Endodermal cell (in vitro differentiated cells): ENCODE results near the gene ZIM2. TPM values are rescaled to one million over a fixed set of nuclear protein-coding genes. Genes with fewer than 3 reads are reported as not detected.

Experiments used
- DNase-seq: peaks from one replicate; pipeline ENCODE4 v3.0.0-alpha.2; 2017
- H3K27ac ChIP-seq: 2 replicates; pipeline ENCODE4 v1.5.1; 2013; ENCODE audit warnings: mild to moderate bottlenecking, low read depth, low read length, moderate library complexity
- H3K27me3 ChIP-seq: 2 replicates; pipeline ENCODE4 v1.6.1; 2013; ENCODE audit warnings: mild to moderate bottlenecking, low read length, moderate library complexity; ENCODE audit not compliant: insufficient read depth, control insufficient read depth, poor library complexity, severe bottlenecking
- H3K36me3 ChIP-seq: 2 replicates; pipeline ENCODE4 v1.7.0; 2013; ENCODE audit warnings: mild to moderate bottlenecking, low read length, moderate library complexity; ENCODE audit not compliant: control insufficient read depth, insufficient read depth
- H3K4me1 ChIP-seq: one replicate; pipeline ENCODE4 v1.7.0; 2013; ENCODE audit warnings: low read length; ENCODE audit not compliant: control insufficient read depth, insufficient read depth
- H3K4me3 ChIP-seq: 2 replicates; pipeline ENCODE4 v1.5.1; 2013; ENCODE audit warnings: mild to moderate bottlenecking, low read length, moderate library complexity
- H3K9ac ChIP-seq: 2 replicates; pipeline ENCODE4 v1.6.1; 2013; ENCODE audit warnings: mild to moderate bottlenecking, low read length, moderate library complexity; ENCODE audit not compliant: poor library complexity, severe bottlenecking; ENCODE audit errors: extremely low read depth
- H3K9me3 ChIP-seq: 2 replicates; pipeline ENCODE4 v1.6.1; 2013; ENCODE audit warnings: mild to moderate bottlenecking, low read length, moderate library complexity; ENCODE audit not compliant: control insufficient read depth
- H3K27ac Mint-ChIP-seq: 2 replicates; pipeline ENCODE4 v1.8.0; 2020; ENCODE audit warnings: mixed read lengths
- H3K27me3 Mint-ChIP-seq: 2 replicates; pipeline ENCODE4 v1.8.0; 2021; ENCODE audit warnings: mild to moderate bottlenecking, mixed read lengths; ENCODE audit not compliant: insufficient read depth
- H3K36me3 Mint-ChIP-seq: 2 replicates; pipeline ENCODE4 v1.8.0; 2020; ENCODE audit warnings: low read depth, mixed read lengths
- H3K4me1 Mint-ChIP-seq: 2 replicates; pipeline ENCODE4 v1.8.0; 2020; ENCODE audit warnings: mixed read lengths
- H3K4me3 Mint-ChIP-seq: 2 replicates; pipeline ENCODE4 v1.8.0; 2020; ENCODE audit warnings: mild to moderate bottlenecking, moderate library complexity, mixed read lengths
- H3K9me3 Mint-ChIP-seq: 2 replicates; pipeline ENCODE4 v1.8.0; 2020; ENCODE audit warnings: mild to moderate bottlenecking, mixed read lengths
- CTCF ChIP-seq: fragments of 200-600 bp; sonication (generic); conservative IDR thresholded peaks from 2 replicates; pipeline ENCODE4 v1.5.0; 2021; ENCODE audit warnings: antibody characterized with exemption, mild to moderate bottlenecking
- WGBS, 2 experiments: methylation state at CpG; one replicate each; pipeline versions ENCODE4 v1.1.5 to v1.1.7; 2013; ENCODE audit warnings: missing lambda C conversion rate in 2 of 2, mixed read lengths in 1 of 2; ENCODE audit not compliant: insufficient coverage in 1 of 2, insufficient read length in 1 of 2; 5-methylcytosine and 5-hydroxymethylcytosine counted together
- total RNA-seq, 2 donors: library from RNA; stranded (reverse); fragmentation: NEBNext Ultra II Directional in 1 of 2; extraction: Animal tissue kit (Norgen Biotek cat#: 25700) in 1 of 2; gene quantifications; 2 replicates in 1 of 2; 3 replicates in 1 of 2; pipeline ENCODE4 v1.2.1, GENCODE V29; 2021

ZIM2 gene
- total RNA-seq, 2 donors from 2014 or later: not detected

- Mint-ChIP-seq H3K36me3 (peaks cover 5% of the 10 kb centered on the region), H3K4me3 (no peak overlapping the region), H3K27me3 (peaks cover 1% of the 10 kb centered on the region), H3K4me1 (no peaks in the 10 kb centered on the region), H3K9me3 (peaks cover 49% of the 10 kb centered on the region), H3K27ac (no peak overlapping the region)
- Histone ChIP-seq H3K9me3 (peaks cover 87% of the 10 kb centered on the region), H3K4me3 (no peak overlapping the region), H3K36me3 (no peaks in the 10 kb centered on the region), H3K27me3 (no peaks in the 10 kb centered on the region), H3K9ac (no peak overlapping the region), H3K27ac (no peak overlapping the region), H3K4me1 (no peaks in the 10 kb centered on the region)
- DNase-seq: no peak
- WGBS, 2 experiments: 94% methylated on average over 14 to 48 of the region's 48 CpGs
- no peak for TF ChIP-seq CTCF
Measured at GRCh38 chr19:56839652-56840450, 675 bp downstream of the ZIM2 start.

GRCh38 chr19:56838909-56839651 lies 1.4 kb downstream of the ZIM2 start:
- peaks cover 1% of the 10 kb centered on the region for H3K27me3 Mint-ChIP-seq
- peaks cover 57% of the 10 kb centered on the region for H3K9me3 Mint-ChIP-seq
- peaks cover 5% of the 10 kb centered on the region for H3K36me3 Mint-ChIP-seq
- H3K4me3 ChIP-seq: no peak overlapping the region
- H3K9me3 ChIP-seq: peaks cover 87% of the 10 kb centered on the region
- H3K27ac ChIP-seq: no peak overlapping the region
- H3K27me3 ChIP-seq: no peaks in the 10 kb centered on the region
- no peaks in the 10 kb centered on the region for H3K4me1 Mint-ChIP-seq
- no peak overlapping the region for H3K27ac Mint-ChIP-seq
- no peak for DNase-seq
- TF ChIP-seq CTCF: no peak
- 77 to 87% methylated on average over 23 to 34 of the region's 34 CpGs for WGBS, 2 experiments
- no peaks in the 10 kb centered on the region for H3K4me1 ChIP-seq
- H3K36me3 ChIP-seq: no peaks in the 10 kb centered on the region
- no peak overlapping the region for H3K4me3 Mint-ChIP-seq
- no peak overlapping the region for H3K9ac ChIP-seq

- H3K27ac Mint-ChIP-seq: no peak overlapping the region
- H3K9me3 ChIP-seq: peaks cover 88% of the 10 kb centered on the region
- no peaks in the 10 kb centered on the region for H3K4me1 ChIP-seq
- no peak for TF ChIP-seq CTCF
- H3K27ac ChIP-seq: no peak overlapping the region
- DNase-seq: no peak
- H3K36me3 ChIP-seq: no peaks in the 10 kb centered on the region
- peaks cover 5% of the 10 kb centered on the region for H3K36me3 Mint-ChIP-seq
- H3K27me3 Mint-ChIP-seq: peaks cover 1% of the 10 kb centered on the region
- H3K9ac ChIP-seq: no peak overlapping the region
- H3K4me1 Mint-ChIP-seq: no peaks in the 10 kb centered on the region
- no peak overlapping the region for H3K4me3 ChIP-seq
- 91 to 92% methylated on average over 25 to 44 of the region's 44 CpGs for WGBS, 2 experiments
- no peak overlapping the region for H3K4me3 Mint-ChIP-seq
- peaks cover 65% of the 10 kb centered on the region for H3K9me3 Mint-ChIP-seq
- no peaks in the 10 kb centered on the region for H3K27me3 ChIP-seq
Measured at GRCh38 chr19:56838024-56838908, 2.3 kb downstream of the ZIM2 start.
